HepG2 (cell line): Measurements from ENCODE around the gene SF1. TPM values are rescaled to one million over a fixed set of nuclear protein-coding genes. Genes with fewer than 3 reads are reported as not detected.
A peak's percentile ranks its signal among the peaks of the same experiment; 100 is the strongest.

ENCODE experiments used
- CREM ChIP-seq, 2 experiments: sonication (generic) in 1 of 2; formaldehyde crosslinking in 1 of 2; IDR thresholded peaks; 2 replicates each; pipeline versions ENCODE4 v1.4.0 to v1.6.1; 2016 to 2020; ENCODE audit warnings: antibody characterized with exemption in 1 of 2, mild to moderate bottlenecking in 1 of 2, missing genetic modification reagents in 1 of 2
- DRAP1 ChIP-seq: IDR thresholded peaks from 2 replicates; pipeline ENCODE4 v1.6.1; 2016; ENCODE audit warnings: missing genetic modification reagents, missing compliant biosample characterization
- FOXK2 ChIP-seq: fragments of 450-650 bp; IDR thresholded peaks from 2 replicates; pipeline ENCODE4 v1.6.1; 2016
- IRX3 ChIP-seq: sonication (generic); formaldehyde crosslinking; IDR thresholded peaks from 2 replicates; pipeline ENCODE4 v1.8.1; 2023; ENCODE audit warnings: mild to moderate bottlenecking, low read depth, missing genetic modification reagents, borderline replicate concordance
- LCORL ChIP-seq, 2 experiments: fragments of 450-650 bp in 1 of 2; sonication (generic) in 1 of 2; formaldehyde crosslinking in 1 of 2; IDR thresholded peaks; 2 replicates each; pipeline versions ENCODE4 v1.5.0 to v1.6.1; 2017 to 2020; ENCODE audit warnings: antibody characterized with exemption in 1 of 2, missing genetic modification reagents in 1 of 2
- MAZ ChIP-seq, 2 experiments: sonication (generic) in 1 of 2; formaldehyde crosslinking in 1 of 2; IDR thresholded peaks; 2 replicates each; pipeline versions ENCODE4 v1.5.0 to v1.6.1; 2012 to 2020; ENCODE audit warnings: low read depth in 2 of 2, mild to moderate bottlenecking in 2 of 2, borderline replicate concordance in 1 of 2, improper control_type of control experiment in 1 of 2, low read length in 1 of 2, missing genetic modification reagents in 1 of 2, moderate library complexity in 1 of 2
- NFKBIZ ChIP-seq: IDR thresholded peaks from 2 replicates; pipeline ENCODE4 v1.6.1; 2018; ENCODE audit warnings: missing genetic modification reagents, missing compliant biosample characterization
- RFXAP ChIP-seq: sonication (generic); formaldehyde crosslinking; IDR thresholded peaks from 2 replicates; pipeline ENCODE4 v1.4.0; 2020; ENCODE audit warnings: missing genetic modification reagents, borderline replicate concordance
- SNAPC2 ChIP-seq: sonication (generic); formaldehyde crosslinking; IDR thresholded peaks from 2 replicates; pipeline ENCODE4 v1.8.1; 2022; ENCODE audit warnings: mild to moderate bottlenecking, missing genetic modification reagents
- TBP ChIP-seq: sonication (generic); formaldehyde crosslinking; IDR thresholded peaks from 2 replicates; pipeline ENCODE4 v1.5.0; 2020; ENCODE audit warnings: missing genetic modification reagents
- ZBTB33 ChIP-seq: sonication (generic); formaldehyde crosslinking; IDR thresholded peaks from 2 replicates; pipeline ENCODE4 v1.4.0; 2020; ENCODE audit warnings: missing genetic modification reagents
- ZBTB40 ChIP-seq, 2 experiments: fragments of 450-650 bp in 1 of 2; sonication (generic) in 1 of 2; formaldehyde crosslinking in 1 of 2; IDR thresholded peaks; 2 replicates each; pipeline versions ENCODE4 v1.6.1 to v1.8.0; 2016 to 2022; ENCODE audit warnings: antibody characterized with exemption in 1 of 2, mild to moderate bottlenecking in 1 of 2, missing genetic modification reagents in 1 of 2
- polyA plus RNA-seq, 8 experiments: library from polyadenylated mRNA; depleted of rRNA in 3 of 8; stranded (reverse) in 7 of 8; unstranded in 1 of 8; fragments of >200 nt; fragmentation: Illumina TruSeq in 4 of 8; extraction: Trizol in 4 of 8; gene quantifications; 2 replicates each; pipeline versions ENCODE4 v1.2.1 to v1.2.3, GENCODE V29; 2011 to 2016; ENCODE audit warnings: low read depth in 4 of 8, missing spikeins in 1 of 8, mixed read lengths in 1 of 8; ENCODE audit not compliant: insufficient read depth in 1 of 8
- total RNA-seq, 5 experiments: library from RNA; depleted of rRNA; stranded (reverse); fragments of >200 nt; fragmentation: Illumina TruSeq; extraction: Trizol; gene quantifications; 2 replicates each; pipeline ENCODE4 v1.2.3, GENCODE V29; 2016; ENCODE audit warnings: low read depth in 1 of 5
- TF ChIP-seq, protein P1 (sequence below): sonication (generic); formaldehyde crosslinking; IDR thresholded peaks from 2 replicates; pipeline ENCODE4 v1.5.0; 2020; ENCODE audit warnings: missing genetic modification reagents, mild to moderate bottlenecking, borderline replicate concordance

The SF1 gene
- total and polyA plus RNA-seq, 2 of the 13 experiments (the other 11 are each of a cell fraction or from before 2014, with no cell fraction given) = 55.5 to 70.4 TPM

GRCh38 chr11:64810271-64810890 is 32.0 kb upstream of the SF1 start, which contains the start of gene MEN1 (continued):
- no peak for TF ChIP-seq ZBTB40 (IDR thresholded peaks at IDR 0.05)
- TF ChIP-seq ZBTB40 (CRISPR knock-in tag; IDR thresholded peaks at IDR 0.05) = peak; percentile 78
- peak; percentile 94 for TF ChIP-seq CREM (IDR thresholded peaks at IDR 0.05)
- TF ChIP-seq CREM (CRISPR knock-in tag; IDR thresholded peaks at IDR 0.05) = no peak
- no peak for TF ChIP-seq MAZ (IDR thresholded peaks at IDR 0.05; ENCODE audit: borderline replicate concordance, low read depth, low read length)
- TF ChIP-seq MAZ (CRISPR knock-in tag; IDR thresholded peaks at IDR 0.05; ENCODE audit: low read depth) = peak; percentile 21
- TF ChIP-seq RFXAP (CRISPR knock-in tag) = peak; percentile 79
- TF ChIP-seq FOXK2 = no peak
- peak; percentile 90; the same call in 1 of the 2 replicates for TF ChIP-seq TBP
- no peak; the same call in 1 of the 2 replicates for TF ChIP-seq ZBTB33
- TF ChIP-seq IRX3 (CRISPR knock-in tag) = no peak
- TF ChIP-seq, protein P1, sequence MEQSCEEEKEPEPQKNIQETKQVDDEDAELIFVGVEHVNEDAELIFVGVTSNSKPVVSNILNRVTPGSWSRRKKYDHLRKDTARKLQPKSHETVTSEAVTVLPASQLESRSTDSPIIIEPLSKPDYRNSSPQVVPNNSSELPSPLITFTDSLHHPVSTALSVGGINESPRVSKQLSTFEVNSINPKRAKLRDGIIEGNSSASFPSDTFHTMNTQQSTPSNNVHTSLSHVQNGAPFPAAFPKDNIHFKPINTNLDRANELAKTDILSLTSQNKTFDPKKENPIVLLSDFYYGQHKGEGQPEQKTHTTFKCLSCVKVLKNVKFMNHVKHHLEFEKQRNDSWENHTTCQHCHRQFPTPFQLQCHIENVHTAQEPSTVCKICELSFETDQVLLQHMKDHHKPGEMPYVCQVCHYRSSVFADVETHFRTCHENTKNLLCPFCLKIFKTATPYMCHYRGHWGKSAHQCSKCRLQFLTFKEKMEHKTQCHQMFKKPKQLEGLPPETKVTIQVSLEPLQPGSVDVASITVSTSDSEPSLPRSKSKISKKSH (CRISPR knock-in tag) = peak; percentile 38; the same call in 1 of the 2 replicates
- peak; percentile 60 for TF ChIP-seq DRAP1 (CRISPR knock-in tag)
- TF ChIP-seq LCORL (IDR thresholded peaks at IDR 0.05) = no peak
- TF ChIP-seq LCORL (CRISPR knock-in tag; IDR thresholded peaks at IDR 0.05) = peak; percentile 87; the same call in 1 of the 2 replicates
- no peak for TF ChIP-seq SNAPC2 (CRISPR knock-in tag)
- no peak for TF ChIP-seq NFKBIZ (CRISPR knock-in tag)
